Activated CD8-positive, alpha-beta T cell treated with anti-CD3 and anti-CD28 coated beads, Interleukin-2, amount 10 ng/mL, durations not matched to agents 7 days and 5 days (primary cell): Measurements from ENCODE around the gene SMIM28. TPM values are rescaled to one million over a fixed set of nuclear protein-coding genes. Genes with fewer than 3 reads are reported as not detected.
"Not testable (repeated sequence)": the region's sequence is repeated elsewhere in the genome, so short reads cannot be mapped to it uniquely, and the experiment has no call there.

Experiments
- ATAC-seq: fragments of 150-1000 bp; cut with Tn5 transposase; one replicate; pipeline ENCODE4 v1.10.0; 2021; ENCODE audit warnings: moderate library complexity
- CTCF ChIA-PET: fragments of 350-600 bp; sonication (Branson Sonifier 250); formaldehyde crosslinking; loops from one replicate; lab custom pipeline; 2021; ENCODE audit warnings: antibody characterized with exemption; lab: Charles Lee
- POLR2A ChIA-PET: fragments of 350-600 bp; sonication (Branson Sonifier 250); formaldehyde crosslinking; loops from one replicate; lab custom pipeline; 2021; ENCODE audit warnings: antibody characterized with exemption; lab: Charles Lee
- DNase-seq: peaks from one replicate; pipeline ENCODE4 v3.0.0-alpha.2; 2020
- H3K27ac Mint-ChIP-seq: one replicate; pipeline ENCODE4 v1.8.0; 2021; ENCODE audit warnings: mild to moderate bottlenecking, mixed read lengths
- H3K27me3 Mint-ChIP-seq: one replicate; pipeline ENCODE4 v1.8.0; 2021; ENCODE audit warnings: low read depth, mixed read lengths
- H3K36me3 Mint-ChIP-seq: one replicate; pipeline ENCODE4 v1.8.0; 2021; ENCODE audit warnings: low read depth, mixed read lengths
- H3K4me1 Mint-ChIP-seq: one replicate; pipeline ENCODE4 v1.8.0; 2021; ENCODE audit warnings: low read depth, mixed read lengths
- H3K4me3 Mint-ChIP-seq: one replicate; pipeline ENCODE4 v1.8.0; 2021; ENCODE audit warnings: mild to moderate bottlenecking, mixed read lengths
- H3K9me3 Mint-ChIP-seq: one replicate; pipeline ENCODE4 v1.8.0; 2022; ENCODE audit warnings: mixed read lengths; ENCODE audit not compliant: insufficient read depth
- total RNA-seq, 2 experiments: library from RNA; stranded (reverse); gene quantifications; one replicate each; pipeline ENCODE4 v1.2.3, GENCODE V29; 2021

The SMIM28 gene
- total RNA-seq, 2 experiments from 2014 or later, result not detected

DNA sequence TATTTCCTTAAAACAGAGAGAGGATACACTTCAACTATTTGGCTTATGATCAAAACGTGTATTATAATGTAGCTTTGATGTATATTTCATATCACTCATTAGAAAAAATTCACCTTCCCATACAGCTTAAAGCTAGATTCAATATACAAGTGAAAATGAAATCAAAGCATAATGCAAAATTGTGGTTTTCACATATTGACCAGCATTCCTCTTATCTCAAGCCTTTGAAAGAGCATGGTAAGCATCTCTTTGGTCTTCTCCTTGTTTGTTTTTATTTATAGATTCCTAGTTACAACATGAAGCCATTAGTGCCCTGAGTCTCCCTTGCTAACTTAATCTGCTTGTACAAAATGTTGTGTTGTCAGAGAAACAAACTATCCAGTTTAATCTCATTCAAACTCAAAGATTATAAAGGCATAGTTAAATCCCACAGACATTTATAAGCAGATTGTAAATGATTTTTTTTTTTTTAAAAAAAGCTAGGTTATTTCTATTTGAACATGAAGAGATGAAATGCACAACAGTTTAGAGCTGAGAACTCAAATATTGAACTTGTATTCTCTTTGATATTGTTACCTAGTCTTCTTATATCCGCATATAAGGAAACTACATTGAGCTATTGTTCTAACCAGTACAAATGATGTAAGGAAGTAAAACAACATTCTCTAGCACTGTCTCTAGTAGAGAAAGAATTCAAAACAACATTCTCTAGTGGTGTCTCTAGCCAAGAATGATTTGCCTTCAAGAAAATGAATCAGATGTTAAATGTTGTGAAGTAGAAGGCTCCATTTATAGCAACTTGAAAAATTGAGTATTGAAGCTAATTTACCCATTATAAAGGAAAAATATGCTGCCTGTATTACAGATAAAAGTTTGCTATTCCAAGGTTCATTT lies 31.2 kb upstream of the SMIM28 start:
- peaks cover 20% of the 10 kb centered on the region for H3K27me3 Mint-ChIP-seq

DNA sequence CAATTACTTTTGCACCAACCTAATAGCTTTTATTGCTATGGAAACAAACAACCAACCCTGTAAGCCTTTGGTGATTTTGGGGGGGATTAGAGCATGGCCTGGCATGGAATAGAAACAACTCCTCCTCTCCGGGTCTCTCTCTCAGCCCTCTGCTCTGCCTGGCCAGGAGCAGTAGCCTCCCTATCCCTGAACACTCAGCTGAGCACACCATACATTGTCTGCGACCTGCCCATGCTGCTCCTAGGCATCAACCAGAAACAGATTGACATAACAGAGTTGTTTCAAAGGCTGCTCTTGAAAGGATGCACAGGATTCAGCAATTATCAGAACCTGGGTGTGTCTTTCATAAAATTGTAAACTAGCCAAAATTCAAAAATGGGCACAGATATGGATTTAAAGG lies 29.8 kb upstream of the SMIM28 start:
- CTCF ChIA-PET, result no interaction called here
- POLR2A ChIA-PET, result no interaction called here
- Mint-ChIP-seq H3K27me3 (peaks cover 21% of the 10 kb centered on the region), H3K27ac (no peak overlapping the region), H3K36me3 (no peaks in the 10 kb centered on the region), H3K4me1 (no peaks in the 10 kb centered on the region), H3K9me3 (no peaks in the 10 kb centered on the region), H3K4me3 (no peak overlapping the region)
- ATAC-seq (no peak), DNase-seq (no peak)

More for the DNA sequence above, 31.2 kb upstream of the SMIM28 start:
- ATAC-seq (no peak), DNase-seq (no peak)
- no peaks in the 10 kb centered on the region for H3K9me3 Mint-ChIP-seq
- ChIA-PET POLR2A (no interaction called here), CTCF (interaction anchor here (0.6 to 1.7 kb wide), 3 partner anchors 38 to 231 kb away, joined by 4 to 7 read pairs (median 5); no protein-coding TSS in a partner anchor)
- no peak overlapping the region for H3K27ac Mint-ChIP-seq
- no peak overlapping the region for H3K4me3 Mint-ChIP-seq
- H3K36me3 Mint-ChIP-seq, result no peaks in the 10 kb centered on the region
- no peaks in the 10 kb centered on the region for H3K4me1 Mint-ChIP-seq

DNA sequence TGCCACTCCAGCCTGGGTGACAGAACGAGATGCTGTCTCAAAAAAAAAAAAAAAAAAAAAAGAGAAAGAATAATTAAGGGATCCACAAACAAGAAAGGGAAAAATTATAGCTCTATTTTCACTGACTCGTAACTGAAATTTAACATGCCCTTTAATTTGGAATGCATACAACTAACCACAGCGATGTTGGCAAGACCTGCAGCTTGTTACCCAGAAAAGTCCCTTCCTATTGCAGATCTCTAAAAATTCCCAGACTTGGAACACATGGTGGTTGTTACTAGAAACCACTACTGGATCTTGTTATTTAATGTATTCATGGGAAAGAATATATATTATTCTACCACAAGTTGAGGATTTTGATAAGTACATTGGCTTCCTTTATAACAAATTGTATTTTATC lies 27.8 kb upstream of the SMIM28 start:
- no peaks in the 10 kb centered on the region for H3K9me3 Mint-ChIP-seq
- no peak for DNase-seq
- no peaks in the 10 kb centered on the region for H3K36me3 Mint-ChIP-seq
- H3K4me3 Mint-ChIP-seq, result no peak overlapping the region
- POLR2A ChIA-PET, result no interaction called here
- CTCF ChIA-PET, result no interaction called here
- H3K27ac Mint-ChIP-seq, result no peak overlapping the region
- H3K27me3 Mint-ChIP-seq, result peaks cover 21% of the 10 kb centered on the region
- no peak for ATAC-seq
- no peaks in the 10 kb centered on the region for H3K4me1 Mint-ChIP-seq

DNA sequence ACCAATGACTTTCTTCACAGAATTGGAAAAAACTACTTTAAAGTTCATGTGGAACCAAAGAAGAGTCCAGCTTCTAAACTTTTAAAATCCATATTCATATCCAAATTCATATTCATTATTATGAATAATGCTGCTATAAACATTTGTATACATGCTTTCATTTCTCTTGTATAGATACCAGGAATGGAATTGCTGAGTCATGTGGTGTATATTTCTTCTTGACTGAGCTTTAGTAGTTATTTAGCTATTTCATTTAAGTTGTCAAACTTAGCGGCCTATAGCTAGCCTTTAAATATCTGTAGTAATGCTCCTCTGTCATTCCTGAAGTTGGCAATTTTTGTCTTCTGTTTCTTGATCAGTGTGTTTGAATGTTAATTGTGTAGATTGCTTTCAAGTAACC lies 19.8 kb upstream of the SMIM28 start:
- ChIA-PET CTCF (no interaction called here), POLR2A (no interaction called here)
- DNase-seq (no peak), ATAC-seq (no peak)
- Mint-ChIP-seq H3K27ac (no peak overlapping the region), H3K36me3 (no peaks in the 10 kb centered on the region), H3K4me1 (no peaks in the 10 kb centered on the region), H3K9me3 (no peaks in the 10 kb centered on the region), H3K4me3 (no peak overlapping the region), H3K27me3 (peaks cover 8% of the 10 kb centered on the region)

DNA sequence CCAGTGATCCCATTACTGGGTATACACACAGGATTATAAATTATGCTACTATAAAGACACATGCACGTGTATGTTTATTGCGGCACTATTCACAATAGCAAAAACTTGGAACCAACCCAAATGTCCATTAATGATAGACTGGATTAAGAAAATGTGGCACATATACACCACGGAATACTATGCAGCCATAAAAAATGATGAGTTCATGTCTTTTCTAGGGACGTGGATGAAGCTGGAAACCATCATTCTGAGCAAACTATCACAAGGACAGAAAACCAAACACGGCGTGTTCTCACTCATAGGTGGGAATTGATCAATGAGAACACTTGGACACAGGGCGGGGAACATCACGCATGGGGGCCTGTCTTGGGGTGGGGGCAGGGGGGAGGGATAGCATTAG lies 9.0 kb upstream of the SMIM28 start:
- H3K36me3 Mint-ChIP-seq, ATAC-seq, H3K27ac Mint-ChIP-seq, DNase-seq, H3K4me1 Mint-ChIP-seq, POLR2A ChIA-PET, CTCF ChIA-PET, H3K4me3 Mint-ChIP-seq, H3K9me3 Mint-ChIP-seq: not testable (repeated sequence)
- peaks cover 19% of the 10 kb centered on the region for H3K27me3 Mint-ChIP-seq

DNA sequence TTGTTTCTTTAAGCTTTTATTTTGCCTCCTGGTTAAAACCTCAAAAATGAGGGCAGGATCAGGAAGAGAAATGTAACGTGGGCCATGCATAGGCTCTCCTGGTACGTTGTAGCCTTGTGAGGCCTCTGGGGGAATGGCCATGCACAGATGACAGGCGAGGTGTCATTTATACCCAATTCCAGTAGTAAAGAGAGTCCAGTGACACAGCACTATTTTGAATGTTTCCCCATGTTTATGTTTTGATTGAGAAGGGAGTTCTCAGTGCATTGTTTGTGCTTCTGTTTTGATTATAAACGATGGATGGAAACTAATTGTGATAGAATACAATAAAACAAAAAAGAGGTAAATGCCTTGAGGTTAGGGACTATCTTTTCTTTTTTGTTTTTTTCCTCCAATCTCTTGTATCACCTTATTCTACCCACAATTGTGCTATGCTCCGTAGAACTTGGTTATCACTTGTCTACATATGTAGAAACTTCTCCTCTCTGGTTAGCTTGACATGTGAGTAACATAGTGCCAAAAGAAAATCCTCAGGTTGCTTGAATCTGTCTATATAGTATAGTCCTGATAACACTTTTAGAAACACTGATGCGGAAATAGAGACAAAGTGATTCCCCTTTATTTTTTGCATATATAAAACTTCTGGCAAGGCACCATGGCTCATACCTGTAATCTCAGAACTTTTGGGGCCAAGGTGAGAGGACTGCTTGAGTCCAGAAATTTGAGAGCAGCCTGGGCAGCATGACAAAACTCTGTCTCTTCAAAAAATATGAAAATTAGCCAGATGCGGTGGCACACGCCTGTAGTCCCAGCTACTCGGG lies 6.9 kb upstream of the SMIM28 start:
- H3K9me3 Mint-ChIP-seq, result no peaks in the 10 kb centered on the region
- no peak overlapping the region for H3K4me3 Mint-ChIP-seq
- H3K4me1 Mint-ChIP-seq, result no peaks in the 10 kb centered on the region
- no peak for ATAC-seq
- peaks cover 10% of the 10 kb centered on the region for H3K27me3 Mint-ChIP-seq
- ChIA-PET CTCF (no interaction called here), POLR2A (interaction anchor here (0.6 kb wide), 1 partner anchor 34 kb away, joined by 3 read pairs; no protein-coding TSS in a partner anchor)
- H3K27ac Mint-ChIP-seq, result no peak overlapping the region
- H3K36me3 Mint-ChIP-seq, result no peaks in the 10 kb centered on the region
- no peak for DNase-seq

DNA sequence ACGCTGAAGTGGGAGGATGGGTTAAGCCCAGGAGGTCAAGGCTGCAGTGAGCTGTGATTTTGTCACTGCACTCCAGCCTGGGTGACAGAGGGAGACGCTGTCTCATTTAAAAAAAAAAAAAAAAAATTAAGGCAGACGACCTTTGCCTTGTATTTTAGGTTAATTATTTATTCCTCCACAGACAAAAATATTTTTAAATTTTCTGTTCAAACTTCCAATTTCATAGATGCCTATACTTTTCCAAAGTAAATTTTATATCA lies 6.3 kb upstream of the SMIM28 start:
- POLR2A ChIA-PET, result no interaction called here
- ATAC-seq (no peak), DNase-seq (no peak)
- Mint-ChIP-seq H3K27ac (no peak overlapping the region), H3K27me3 (peaks cover 10% of the 10 kb centered on the region), H3K4me1 (no peaks in the 10 kb centered on the region), H3K4me3 (no peak overlapping the region), H3K36me3 (no peaks in the 10 kb centered on the region), H3K9me3 (no peaks in the 10 kb centered on the region)
- CTCF ChIA-PET, result no interaction called here

DNA sequence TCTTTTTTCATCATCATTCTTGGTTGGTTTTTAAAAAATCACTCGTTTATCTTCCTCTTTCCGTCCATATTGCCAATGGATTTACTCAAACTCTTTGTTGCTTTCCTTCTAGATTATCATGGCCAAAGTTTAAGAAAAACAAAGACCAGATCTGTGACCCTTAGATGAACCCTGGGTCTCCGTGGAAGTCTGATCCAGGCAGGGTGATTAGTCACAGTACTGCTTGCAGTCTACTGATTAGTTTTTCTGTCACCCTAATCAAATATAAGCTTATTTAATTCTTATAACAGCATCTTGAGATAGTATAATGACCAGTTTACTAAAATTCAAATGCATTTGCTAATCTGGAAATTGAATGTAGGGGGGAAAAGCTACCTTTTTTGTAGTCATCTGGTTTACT lies 6.0 kb upstream of the SMIM28 start:
- ChIA-PET CTCF (interaction anchor here (1.1 to 1.4 kb wide), 2 partner anchors 36 to 137 kb away, joined by 3 to 5 read pairs; no protein-coding TSS in a partner anchor), POLR2A (no interaction called here)
- DNase-seq (no peak), ATAC-seq (no peak)
- H3K4me3 Mint-ChIP-seq, result no peak overlapping the region
- H3K4me1 Mint-ChIP-seq, result no peaks in the 10 kb centered on the region
- H3K27ac Mint-ChIP-seq, result no peak overlapping the region
- H3K36me3 Mint-ChIP-seq, result no peaks in the 10 kb centered on the region
- H3K9me3 Mint-ChIP-seq, result no peaks in the 10 kb centered on the region
- H3K27me3 Mint-ChIP-seq, result peaks cover 10% of the 10 kb centered on the region

DNA sequence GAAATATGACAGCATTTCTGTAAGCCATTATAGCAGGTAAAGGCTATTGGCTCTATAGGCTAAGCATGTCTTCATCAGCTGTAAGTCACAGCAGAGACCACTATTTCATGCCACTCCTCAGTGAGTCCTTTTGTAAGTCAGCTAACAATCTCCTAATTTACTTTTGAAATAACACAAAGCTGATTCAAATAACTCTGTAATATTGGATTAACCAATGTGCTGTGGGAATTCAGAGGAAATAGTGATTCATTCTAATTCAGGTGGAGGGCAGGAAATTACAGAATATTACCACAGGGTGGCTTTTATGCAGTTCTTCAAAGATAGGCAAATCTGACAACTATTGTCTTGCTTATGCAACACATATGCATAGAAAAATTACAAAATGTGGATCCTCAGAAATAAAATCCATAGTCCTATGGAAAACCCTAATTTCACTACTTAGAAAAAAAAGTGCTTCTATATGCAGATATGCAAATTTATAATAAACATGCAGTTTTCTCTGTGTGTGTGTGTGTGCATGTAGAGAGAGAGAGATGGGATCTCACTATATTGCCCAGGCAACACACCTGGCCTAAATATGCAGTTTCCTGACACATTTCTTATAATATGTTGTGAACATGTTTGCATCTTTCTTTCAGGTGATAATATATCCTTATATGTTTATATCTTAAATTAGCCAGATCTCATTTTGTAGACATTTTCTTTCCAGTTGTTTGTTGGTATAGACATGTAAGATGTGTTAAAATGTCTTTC lies 4.8 kb upstream of the SMIM28 start:
- CTCF ChIA-PET, result interaction anchor here (1.1 to 1.4 kb wide), 2 partner anchors 35 to 136 kb away, joined by 3 to 5 read pairs; no protein-coding TSS in a partner anchor
- POLR2A ChIA-PET, result no interaction called here
- peaks cover 7% of the 10 kb centered on the region for H3K27me3 Mint-ChIP-seq
- H3K9me3 Mint-ChIP-seq, result no peaks in the 10 kb centered on the region
- H3K27ac Mint-ChIP-seq, result no peak overlapping the region
- H3K4me1 Mint-ChIP-seq, result no peaks in the 10 kb centered on the region
- DNase-seq (no peak), ATAC-seq (no peak)
- H3K36me3 Mint-ChIP-seq, result no peaks in the 10 kb centered on the region
- no peak overlapping the region for H3K4me3 Mint-ChIP-seq

DNA sequence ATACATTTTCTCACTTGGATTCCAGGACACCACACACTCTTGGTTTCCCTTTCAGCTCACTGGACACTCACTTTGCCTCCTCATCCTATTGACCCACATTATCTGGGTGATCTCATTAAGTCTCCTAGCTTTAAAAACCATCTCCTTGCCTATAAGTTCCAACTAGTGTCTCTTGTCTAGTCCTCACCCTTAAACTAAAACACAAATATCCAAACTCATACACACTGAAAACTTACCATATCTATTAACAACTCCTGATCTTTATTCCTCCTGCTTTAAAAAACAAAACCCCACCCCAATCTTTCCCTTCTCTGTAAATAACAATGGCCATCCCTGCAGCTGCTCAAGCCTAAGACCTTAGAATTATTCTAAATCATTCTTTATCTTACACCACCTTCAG lies 3.5 kb upstream of the SMIM28 start:
- ChIA-PET CTCF (no interaction called here), POLR2A (no interaction called here)
- Mint-ChIP-seq H3K4me1 (no peaks in the 10 kb centered on the region), H3K4me3 (no peak overlapping the region), H3K36me3 (no peaks in the 10 kb centered on the region), H3K9me3 (no peaks in the 10 kb centered on the region), H3K27ac (no peak overlapping the region), H3K27me3 (peaks cover 7% of the 10 kb centered on the region)
- ATAC-seq (no peak), DNase-seq (no peak)

DNA sequence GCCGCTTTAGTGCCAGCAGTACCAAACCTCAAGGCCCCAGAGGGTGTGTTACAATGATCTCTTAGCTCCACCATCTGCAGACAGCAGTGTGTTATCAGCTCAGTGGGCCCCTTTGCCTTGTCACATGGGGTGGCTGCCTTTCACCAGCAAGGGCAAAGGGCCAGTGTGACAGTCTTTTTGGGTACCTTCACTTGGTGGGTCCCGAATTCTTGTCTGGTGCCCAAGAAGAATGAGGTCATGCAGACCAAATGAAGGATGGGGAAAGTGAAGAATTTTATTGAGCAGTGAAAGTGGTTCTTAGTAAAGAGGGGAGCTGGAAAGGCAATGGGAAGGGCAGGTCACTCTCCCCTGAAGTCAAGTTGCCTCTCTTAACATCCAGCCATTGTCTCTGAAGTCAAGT lies 2.9 kb upstream of the SMIM28 start:
- no peak for ATAC-seq
- POLR2A ChIA-PET, result no interaction called here
- no peak overlapping the region for H3K4me3 Mint-ChIP-seq

More for the DNA sequence above, 2.9 kb upstream of the SMIM28 start:
- no peak for DNase-seq
- Mint-ChIP-seq H3K36me3 (no peaks in the 10 kb centered on the region), H3K9me3 (no peaks in the 10 kb centered on the region), H3K27ac (no peak overlapping the region), H3K4me1 (no peaks in the 10 kb centered on the region), H3K27me3 (peaks cover 6% of the 10 kb centered on the region)
- CTCF ChIA-PET, result no interaction called here
